H1 (cell line): ENCODE results near the gene ABITRAM. TPM values are rescaled to one million over a fixed set of nuclear protein-coding genes. Genes with fewer than 3 reads are reported as not detected.

Experiments
- CTCF ChIA-PET: fragments of 300-600 bp; sonication (Branson Sonifier 250); formaldehyde crosslinking; loops from one replicate; lab custom pipeline; 2021; ENCODE audit not compliant: partially characterized antibody; lab: Charles Lee
- POLR2A ChIA-PET: fragments of 300-600 bp; sonication (Branson Sonifier 250); formaldehyde crosslinking; loops from one replicate; lab custom pipeline; 2021; ENCODE audit warnings: inconsistent platforms; ENCODE audit not compliant: partially characterized antibody; lab: Charles Lee
- DNase-seq, 2 experiments: peaks; one replicate each; pipeline versions ENCODE4 v3.0.0 to v3.0.0-alpha.2; 2010 to 2022; ENCODE audit warnings: low spot score in 2 of 2, low read depth in 1 of 2, mixed read lengths in 1 of 2
- FAIRE-seq: peaks from 2 replicates; lab custom pipeline; 2011; peaks lifted over from hg19 to GRCh38; lab: Jason Lieb, UNC
- H2AFZ ChIP-seq: 2 replicates; pipeline ENCODE4 v1.8.1; 2012; ENCODE audit warnings: low read length, inconsistent platforms
- H2AK5ac ChIP-seq: 2 replicates; pipeline ENCODE4 v1.6.1; 2013; ENCODE audit warnings: low read depth, low read length
- H2BK120ac ChIP-seq: replicated peaks from 2 replicates; pipeline ENCODE3; 2013; ENCODE audit warnings: low read depth, low read length, inconsistent platforms
- H2BK12ac ChIP-seq: 2 replicates; pipeline ENCODE4 v1.6.1; 2013; ENCODE audit warnings: low read depth, low read length
- H2BK15ac ChIP-seq: 2 replicates; pipeline ENCODE4 v1.6.1; 2013; ENCODE audit warnings: low read length
- H2BK20ac ChIP-seq: 2 replicates; pipeline ENCODE4 v1.6.1; 2013; ENCODE audit warnings: low read length
- H2BK5ac ChIP-seq: 2 replicates; pipeline ENCODE4 v1.6.1; 2013; ENCODE audit warnings: low read depth, low read length
- H3K14ac ChIP-seq: 2 replicates; pipeline ENCODE4 v1.6.1; 2013; ENCODE audit warnings: inconsistent platforms; ENCODE audit not compliant: insufficient read length
- H3K18ac ChIP-seq: 2 replicates; pipeline ENCODE4 v1.6.1; 2013; ENCODE audit warnings: low read length; ENCODE audit errors: extremely low read depth
- H3K23ac ChIP-seq: 2 replicates; pipeline ENCODE4 v1.6.1; 2013; ENCODE audit warnings: inconsistent platforms; ENCODE audit not compliant: insufficient read length
- H3K23me2 ChIP-seq: 2 replicates; pipeline ENCODE4 v1.6.1; 2013; ENCODE audit warnings: low read depth, low read length
- H3K27ac ChIP-seq: 2 replicates; pipeline ENCODE4 v1.6.1; 2011; ENCODE audit warnings: low read depth, low read length, inconsistent platforms
- H3K27me3 ChIP-seq, 4 experiments: replicated peaks in 1 of 4; 1 replicate in 1 of 4; 2 replicates in 3 of 4; pipeline versions ENCODE4 v1.6.1 to v1.8.1; 2011 to 2013; ENCODE audit warnings: low read length in 3 of 4, mild to moderate bottlenecking in 3 of 4, inconsistent platforms in 2 of 4, mixed read lengths in 2 of 4, moderate library complexity in 1 of 4; ENCODE audit not compliant: control insufficient read depth in 3 of 4, insufficient read depth in 3 of 4; ENCODE audit errors: extremely low read depth in 1 of 4
- H3K36me3 ChIP-seq, 4 experiments: 2 replicates each; pipeline versions ENCODE4 v1.6.1 to v1.8.1; 2011 to 2013; ENCODE audit warnings: mild to moderate bottlenecking in 4 of 4, low read length in 3 of 4, moderate library complexity in 2 of 4, control low read depth in 1 of 4, inconsistent platforms in 1 of 4; ENCODE audit not compliant: insufficient read depth in 4 of 4, control insufficient read depth in 2 of 4
- H3K4ac ChIP-seq: replicated peaks from 2 replicates; pipeline ENCODE3; 2013; ENCODE audit warnings: low read length, low read depth, mixed read lengths, inconsistent platforms; ENCODE audit not compliant: insufficient read length
- H3K4me1 ChIP-seq, 4 experiments: replicated peaks in 1 of 4; 1 replicate in 1 of 4; 2 replicates in 3 of 4; pipeline versions ENCODE4 v1.6.1 to v1.8.1; 2011 to 2013; ENCODE audit warnings: low read length in 3 of 4, inconsistent platforms in 2 of 4, mixed read lengths in 1 of 4; ENCODE audit not compliant: insufficient read depth in 4 of 4, control insufficient read depth in 3 of 4
- H3K4me2 ChIP-seq, 2 experiments: 2 replicates each; pipeline versions ENCODE4 v1.6.1 to v1.8.1; 2011 to 2013; ENCODE audit warnings: low read depth in 2 of 2, low read length in 2 of 2, control low read depth in 1 of 2, inconsistent platforms in 1 of 2, mild to moderate bottlenecking in 1 of 2; ENCODE audit not compliant: insufficient read depth in 1 of 2
- H3K4me3 ChIP-seq, 4 experiments: fragments of 200-600, 300-600 bp in 1 of 4; sonication (generic), shearing (Covaris generic), sonication (Bioruptor Twin) in 1 of 4; 2 replicates each; pipeline versions ENCODE4 v1.5.1 to v1.8.1; 2011 to 2016; ENCODE audit warnings: low read length in 4 of 4, low read depth in 3 of 4, control low read depth in 2 of 4, inconsistent platforms in 2 of 4, mild to moderate bottlenecking in 2 of 4, mixed read lengths in 1 of 4, moderate library complexity in 1 of 4; ENCODE audit not compliant: insufficient read depth in 2 of 4; ENCODE audit errors: extremely low read depth in 1 of 4
- H3K56ac ChIP-seq: replicated peaks from 2 replicates; pipeline ENCODE3; 2013; ENCODE audit warnings: low read depth, mild to moderate bottlenecking, mixed read lengths, low read length, inconsistent platforms; ENCODE audit not compliant: insufficient read length
- H3K79me1 ChIP-seq: 2 replicates; pipeline ENCODE4 v1.6.1; 2013; ENCODE audit warnings: low read depth, low read length, control low read depth
- H3K79me2 ChIP-seq, 2 experiments: 2 replicates each; pipeline versions ENCODE4 v1.6.1 to v1.8.1; 2012 to 2013; ENCODE audit warnings: low read length in 2 of 2, mild to moderate bottlenecking in 2 of 2, inconsistent platforms in 1 of 2; ENCODE audit not compliant: insufficient read depth in 2 of 2, control insufficient read depth in 1 of 2
- H3K9ac ChIP-seq, 4 experiments: replicated peaks in 1 of 4; 1 replicate in 1 of 4; 2 replicates in 3 of 4; pipeline versions ENCODE4 v1.6.1 to v1.8.1; 2011 to 2013; ENCODE audit warnings: low read depth in 3 of 4, low read length in 3 of 4, control low read depth in 2 of 4, mild to moderate bottlenecking in 2 of 4, moderate library complexity in 2 of 4, inconsistent platforms in 1 of 4; ENCODE audit errors: extremely low read depth in 1 of 4
- H3K9me3 ChIP-seq, 2 experiments: 2 replicates each; pipeline versions ENCODE4 v1.6.1 to v1.8.1; 2012 to 2013; ENCODE audit warnings: mild to moderate bottlenecking in 2 of 2, moderate library complexity in 2 of 2, control low read depth in 1 of 2, inconsistent platforms in 1 of 2, low read depth in 1 of 2, low read length in 1 of 2, mixed read lengths in 1 of 2; ENCODE audit not compliant: insufficient read depth in 2 of 2
- H4K20me1 ChIP-seq, 2 experiments: replicated peaks in 1 of 2; 2 replicates each; pipeline versions ENCODE3 to v1.8.1; 2011 to 2013; ENCODE audit warnings: inconsistent platforms in 2 of 2, low read length in 2 of 2, mild to moderate bottlenecking in 1 of 2; ENCODE audit not compliant: insufficient read depth in 2 of 2, control insufficient read depth in 1 of 2
- H4K5ac ChIP-seq: 2 replicates; pipeline ENCODE4 v1.6.1; 2013; ENCODE audit warnings: low read length, low read depth, mixed read lengths, inconsistent platforms; ENCODE audit not compliant: insufficient read length
- H4K8ac ChIP-seq: 2 replicates; pipeline ENCODE4 v1.8.0; 2013; ENCODE audit warnings: mild to moderate bottlenecking, moderate library complexity, low read length, inconsistent platforms; ENCODE audit not compliant: insufficient read depth; ENCODE audit errors: extremely low read depth
- H4K91ac ChIP-seq: replicated peaks from 2 replicates; pipeline ENCODE3; 2013; ENCODE audit warnings: low read length, mixed read lengths, inconsistent platforms; ENCODE audit not compliant: insufficient read length
- CREB1 ChIP-seq: IDR thresholded peaks from 2 replicates; pipeline ENCODE4 v1.6.1; 2012; ENCODE audit warnings: inconsistent platforms
- GABPA ChIP-seq: IDR thresholded peaks from 2 replicates; pipeline ENCODE4 v1.6.1; 2011; ENCODE audit warnings: mild to moderate bottlenecking, low read length, moderate library complexity, borderline replicate concordance; ENCODE audit not compliant: insufficient read depth
- JUN ChIP-seq: IDR thresholded peaks from 2 replicates; pipeline ENCODE4 v1.6.1; 2011; ENCODE audit warnings: low read depth, mild to moderate bottlenecking, improper control_type of control experiment, low read length
- JUND ChIP-seq: IDR thresholded peaks from 2 replicates; pipeline ENCODE4 v1.6.1; 2011; ENCODE audit warnings: mild to moderate bottlenecking, improper control_type of control experiment, low read length
- POLR2AphosphoS5 ChIP-seq: IDR thresholded peaks from 2 replicates; pipeline ENCODE4 v1.6.1; 2011; ENCODE audit warnings: low read depth, low read length
- ZNF274 ChIP-seq: IDR thresholded peaks from 2 replicates; pipeline ENCODE4 v1.7.0; 2012; ENCODE audit warnings: low read length, borderline replicate concordance; ENCODE audit errors: extremely low read depth
- WGBS, 2 experiments: shearing (Covaris generic) in 1 of 2; methylation state at CpG; one replicate each; pipeline versions ENCODE4 v1.1.6 to v1.1.7; 2013 to 2015; ENCODE audit warnings: low lambda C conversion rate in 2 of 2, mixed read lengths in 2 of 2, inconsistent platforms in 1 of 2, low coverage in 1 of 2, missing lambda C conversion rate in 1 of 2; ENCODE audit not compliant: insufficient replicate concordance in 2 of 2, insufficient coverage in 1 of 2, insufficient read length in 1 of 2; ENCODE audit errors: extremely low coverage in 1 of 2, missing lambda C conversion rate in 1 of 2; 5-methylcytosine and 5-hydroxymethylcytosine counted together
- polyA plus RNA-seq, 7 experiments: library from polyadenylated mRNA; depleted of rRNA in 3 of 7; stranded (reverse) in 5 of 7; unstranded in 2 of 7; fragments of >200 nt in 5 of 7; fragments of 200-250 nt in 2 of 7; gene quantifications; 1 replicate in 5 of 7; 2 replicates in 1 of 7; 4 replicates in 1 of 7; pipeline versions ENCODE4 v1.2.1 to v1.2.3, GENCODE V29; 2011 to 2013; ENCODE audit warnings: missing spikeins in 2 of 7, mixed read lengths in 2 of 7
- total RNA-seq: library from RNA; stranded (reverse); fragmentation: NEBNext Ultra II Directional; extraction: Animal tissue kit (Norgen Biotek cat#: 25700); gene quantifications from 2 replicates; pipeline ENCODE4 v1.2.1, GENCODE V29; 2021

ABITRAM gene
- total and polyA plus RNA-seq, 2 of the 8 experiments (the other 6 are each of a cell fraction or from before 2014, with no cell fraction given): 8.4 to 9.0 TPM

- no peak overlapping the region for H2AFZ ChIP-seq
- no peaks in the 10 kb centered on the region for H3K4me1 ChIP-seq
- H4K5ac ChIP-seq: no peak overlapping the region
- DNase-seq: no peak
- H3K9me3 ChIP-seq: no peaks in the 10 kb centered on the region
- H3K23me2 ChIP-seq: no peaks in the 10 kb centered on the region
- ChIA-PET CTCF (no interaction called here), POLR2A (no interaction called here)
- no peak overlapping the region for H4K91ac ChIP-seq
- no peak overlapping the region for H3K18ac ChIP-seq
- H3K79me1 ChIP-seq: no peaks in the 10 kb centered on the region
- no peaks in the 10 kb centered on the region for H3K27me3 ChIP-seq
- H3K14ac ChIP-seq: no peak overlapping the region
- H3K27ac ChIP-seq: no peak overlapping the region
- H3K79me2 ChIP-seq: no peaks in the 10 kb centered on the region
- TF ChIP-seq CREB1 (no peak), POLR2AphosphoS5 (no peak), JUN (no peak), ZNF274 (no peak), GABPA (no peak), JUND (no peak)
- no peak overlapping the region for H3K23ac ChIP-seq
- FAIRE-seq: no peak
- 84% methylated on average over 1 of the region's 1 CpG; no CpG with 5 or more reads in 1 of the 2 experiments for WGBS, 2 experiments
- H2AK5ac ChIP-seq: no peak overlapping the region
- H3K36me3 ChIP-seq: peaks cover 2 to 18% (median 17%) of the 10 kb centered on the region in 4 experiments; a peak in 5 of 8 replicates
- no peak overlapping the region for H3K4me2 ChIP-seq
- H4K20me1 ChIP-seq: no peaks in the 10 kb centered on the region
- H3K4ac ChIP-seq: no peak overlapping the region
- no peak overlapping the region for H2BK5ac ChIP-seq
- H3K56ac ChIP-seq: no peak overlapping the region
- H4K8ac ChIP-seq: no peak overlapping the region
- H2BK120ac ChIP-seq: no peak overlapping the region
- H2BK20ac ChIP-seq: no peak overlapping the region
- no peak overlapping the region for H2BK15ac ChIP-seq
- no peak overlapping the region for H3K9ac ChIP-seq
- no peak overlapping the region for H3K4me3 ChIP-seq
- no peak overlapping the region for H2BK12ac ChIP-seq
Observed at GRCh38 chr9:108978205-108978604, 44.0 kb downstream of the ABITRAM start.
